GM19324 (cell line): Measurements from ENCODE around the gene PDE11A.

Experiments used
- ATAC-seq: cut with Tn5 transposase; IDR thresholded peaks from one replicate; pipeline ENCODE4 v1.9.1; 2021; ENCODE audit warnings: mild to moderate bottlenecking, moderate library complexity; ENCODE audit not compliant: unreplicated experiment, low FRiP score

Gene PDE11A

GRCh38 chr2:177612659-177613058 is 459.9 kb downstream of the PDE11A start:
- ATAC-seq, result no peak

GRCh38 chr2:177611310-177611886 is 461.2 kb downstream of the PDE11A start:
- no peak for ATAC-seq

- no peak for ATAC-seq
These were observed 461.8 kb downstream of the PDE11A start for GRCh38 chr2:177610813-177611212.

GRCh38 chr2:177606636-177607035 is 465.9 kb downstream of the PDE11A start:
- ATAC-seq, result no peak

GRCh38 chr2:177604271-177605065 is 468.1 kb downstream of the PDE11A start:
- ATAC-seq, result no peak

- ATAC-seq, result no peak
These were observed 468.8 kb downstream of the PDE11A start for GRCh38 chr2:177603768-177604167.

GRCh38 chr2:177603181-177603580 is 469.4 kb downstream of the PDE11A start:
- no peak for ATAC-seq

GRCh38 chr2:177602611-177603164 is 469.9 kb downstream of the PDE11A start:
- ATAC-seq, result no peak

GRCh38 chr2:177600917-177601316 is 471.7 kb downstream of the PDE11A start:
- ATAC-seq, result no peak

- ATAC-seq, result no peak
These were observed 472.6 kb downstream of the PDE11A start for GRCh38 chr2:177599956-177600355.

GRCh38 chr2:177599139-177599688 is 473.4 kb downstream of the PDE11A start:
- no peak for ATAC-seq

GRCh38 chr2:177598326-177599138 is 474.0 kb downstream of the PDE11A start:
- ATAC-seq, result no peak

- ATAC-seq, result no peak
These were observed 474.8 kb downstream of the PDE11A start for GRCh38 chr2:177597759-177598158.

GRCh38 chr2:177596866-177597265 is 475.7 kb downstream of the PDE11A start:
- ATAC-seq, result no peak

GRCh38 chr2:177595126-177595845 is 477.3 kb downstream of the PDE11A start:
- ATAC-seq, result no peak

- no peak for ATAC-seq
These were observed 479.2 kb downstream of the PDE11A start for GRCh38 chr2:177593402-177593801.

GRCh38 chr2:177592945-177593344 is 479.6 kb downstream of the PDE11A start:
- ATAC-seq, result no peak

- ATAC-seq, result no peak
These were observed 480.2 kb downstream of the PDE11A start for GRCh38 chr2:177592397-177592796.

GRCh38 chr2:177589186-177589585 is 483.4 kb downstream of the PDE11A start:
- ATAC-seq, result no peak

GRCh38 chr2:177588671-177589070 is 483.9 kb downstream of the PDE11A start:
- no peak for ATAC-seq
